Dendritic cell treated with granulocyte-macrophage colony-stimulating factor and Interleukin-4, amounts not matched to agents 40 ng/mL and 50 ng/mL, for 4 days (primary cell): ENCODE data around the gene CHIC1.
"Not testable (repeated sequence)": the region's sequence is repeated elsewhere in the genome, so short reads cannot be mapped to it uniquely, and the experiment has no call there.

Source experiments
- H3K27ac Mint-ChIP-seq: one replicate; pipeline ENCODE4 v1.8.0; 2022; ENCODE audit warnings: mild to moderate bottlenecking, mixed read lengths
- H3K27me3 Mint-ChIP-seq: one replicate; pipeline ENCODE4 v1.8.0; 2022; ENCODE audit warnings: mild to moderate bottlenecking, mixed read lengths
- H3K36me3 Mint-ChIP-seq: one replicate; pipeline ENCODE4 v1.8.0; 2022; ENCODE audit warnings: low read depth, mixed read lengths
- H3K4me1 Mint-ChIP-seq: one replicate; pipeline ENCODE4 v1.8.0; 2022; ENCODE audit warnings: low read depth, mixed read lengths
- H3K4me3 Mint-ChIP-seq: one replicate; pipeline ENCODE4 v1.8.0; 2022; ENCODE audit warnings: mild to moderate bottlenecking, moderate library complexity, mixed read lengths
- H3K9me3 Mint-ChIP-seq: one replicate; pipeline ENCODE4 v1.8.0; 2022; ENCODE audit warnings: mixed read lengths
- intact Hi-C: fragments of 100-400 bp; cut with micrococcal nuclease; formaldehyde crosslinking; loops from one replicate; pipeline ENCODE4 v1.15.0; 2022

CHIC1 gene

DNA sequence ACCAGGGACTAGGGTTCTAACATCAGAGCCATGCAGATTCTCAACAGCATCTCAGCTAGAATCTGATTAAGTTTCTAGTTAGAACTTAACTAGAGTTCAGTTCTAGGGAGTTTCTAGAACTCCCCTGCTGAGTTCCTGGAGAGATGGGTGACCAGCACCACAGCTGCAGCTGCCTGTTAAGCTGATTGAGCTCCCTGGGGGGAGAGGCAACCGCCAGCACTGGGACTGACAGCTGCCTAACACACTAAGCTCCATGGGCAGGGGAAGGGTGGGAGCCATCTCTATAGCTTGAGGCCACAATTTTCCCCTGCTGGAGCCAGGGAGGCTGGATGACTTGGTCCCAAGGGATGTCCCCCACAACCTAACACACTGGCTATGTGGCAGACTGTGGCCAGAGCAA is 84.2 kb downstream of the CHIC1 start:
- intact Hi-C loops, result no loop called here
- Mint-ChIP-seq H3K36me3 (no peaks in the 10 kb centered on the region), H3K4me1 (no peaks in the 10 kb centered on the region), H3K4me3 (no peak overlapping the region), H3K27ac (no peak overlapping the region), H3K9me3 (peaks cover 16% of the 10 kb centered on the region), H3K27me3 (no peaks in the 10 kb centered on the region)

DNA sequence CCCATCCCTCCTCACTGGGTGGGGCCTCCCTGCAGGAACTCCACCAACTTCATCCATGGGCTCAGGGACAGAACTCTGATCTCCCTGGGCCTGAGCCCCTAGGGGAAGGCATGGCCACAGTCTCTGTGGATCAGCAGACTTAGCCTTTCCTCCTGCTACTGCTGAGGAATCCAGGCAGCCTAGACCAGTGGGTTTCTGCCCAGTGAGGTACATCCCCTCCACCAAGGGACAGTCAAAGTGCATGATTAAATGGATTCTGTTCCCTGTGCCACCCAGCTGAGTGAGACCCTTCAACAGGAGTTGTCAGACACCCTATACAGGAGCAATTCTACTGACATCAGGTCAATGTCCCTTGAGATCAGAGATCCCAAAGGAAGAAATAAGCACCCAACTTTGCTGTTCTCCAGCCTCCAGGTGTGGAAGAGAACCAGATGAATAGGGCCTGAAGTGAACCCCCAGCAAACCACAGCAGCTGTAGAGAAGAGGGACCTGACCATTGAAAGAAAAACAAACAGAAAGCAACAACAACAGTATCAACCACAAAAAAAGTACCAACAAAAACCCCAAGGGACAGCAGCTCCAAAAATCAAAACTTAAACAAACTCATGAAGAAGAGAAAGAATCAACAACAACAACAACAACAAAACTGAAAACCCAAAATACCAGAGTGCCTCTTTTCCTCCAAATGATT is 84.8 kb downstream of the CHIC1 start:
- Mint-ChIP-seq H3K27ac (no peak overlapping the region), H3K9me3 (peaks cover 16% of the 10 kb centered on the region), H3K27me3 (no peaks in the 10 kb centered on the region), H3K36me3 (no peaks in the 10 kb centered on the region), H3K4me3 (no peak overlapping the region), H3K4me1 (no peaks in the 10 kb centered on the region)
- intact Hi-C loops, result no loop called here

DNA sequence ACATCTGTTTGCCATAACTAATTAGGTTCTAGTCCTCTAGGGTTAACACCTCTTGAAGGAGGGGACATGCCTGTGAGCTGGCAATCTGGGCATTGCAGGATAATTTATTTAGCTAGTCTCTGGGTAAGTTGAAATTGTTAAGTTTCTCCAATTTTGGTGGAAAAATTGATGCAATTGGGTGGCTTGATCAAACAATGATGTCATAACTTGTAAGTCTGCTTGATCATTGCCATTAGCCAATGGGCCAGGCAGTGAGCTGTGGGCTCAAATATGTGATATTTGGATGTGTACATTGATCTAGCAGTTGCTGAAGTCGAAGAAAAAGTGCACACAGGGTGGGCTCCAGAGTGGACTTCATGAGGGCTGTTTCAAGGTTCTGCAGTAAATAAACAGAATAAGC is 98.3 kb downstream of the CHIC1 start:
- H3K4me3 Mint-ChIP-seq, intact Hi-C loops, H3K27me3 Mint-ChIP-seq: not testable (repeated sequence)

DNA sequence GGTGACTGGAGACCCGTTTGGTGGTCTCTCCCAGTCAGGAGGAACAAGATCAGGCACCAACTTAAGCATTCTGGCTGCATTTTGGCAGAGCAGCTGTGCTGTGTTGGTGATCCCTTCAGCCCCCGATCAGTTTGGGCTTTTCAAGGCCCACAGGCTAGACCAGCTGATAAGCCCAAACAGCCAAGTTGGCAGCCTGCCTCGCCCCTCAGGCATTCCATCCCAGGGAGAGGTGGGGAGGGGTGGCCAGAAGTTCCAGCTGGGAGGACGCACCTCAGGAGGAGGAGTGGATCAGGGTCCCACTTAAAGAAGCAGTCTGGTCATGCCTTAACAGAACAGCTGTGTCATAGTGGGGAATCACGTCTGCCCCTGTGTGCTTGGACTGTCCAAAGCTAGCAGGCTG is 105.8 kb downstream of the CHIC1 start:
- Mint-ChIP-seq H3K27ac (no peak overlapping the region), H3K9me3 (peaks cover 41% of the 10 kb centered on the region), H3K4me3 (no peak overlapping the region), H3K36me3 (no peaks in the 10 kb centered on the region), H3K4me1 (no peaks in the 10 kb centered on the region), H3K27me3 (no peaks in the 10 kb centered on the region)
- intact Hi-C loops, result no loop called here

More for the DNA sequence above, 98.3 kb downstream of the CHIC1 start:
- H3K4me1 Mint-ChIP-seq, H3K36me3 Mint-ChIP-seq, H3K27ac Mint-ChIP-seq: not testable (repeated sequence)
- H3K9me3 Mint-ChIP-seq, result peaks cover 41% of the 10 kb centered on the region

DNA sequence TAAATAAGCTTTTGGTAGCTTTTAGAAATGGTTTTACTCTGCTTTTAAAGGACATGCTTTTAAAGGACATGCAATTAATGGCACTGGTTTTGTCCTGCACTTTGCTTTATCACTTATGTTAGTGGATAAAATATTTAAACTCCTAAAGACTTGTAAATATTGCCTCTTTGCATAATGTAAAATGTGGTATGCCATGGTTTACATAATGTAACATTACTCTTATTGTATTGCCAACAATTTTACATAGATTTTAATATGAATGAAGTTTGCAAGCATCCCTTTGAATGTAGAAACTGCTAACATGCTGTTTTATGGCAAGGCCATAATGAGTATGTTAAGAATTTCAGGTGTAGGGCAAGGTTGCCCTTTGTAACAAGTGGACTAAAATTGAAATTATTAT is 118.4 kb downstream of the CHIC1 start:
- no peak overlapping the region for H3K27ac Mint-ChIP-seq
- H3K4me3 Mint-ChIP-seq, result no peak overlapping the region
- no peaks in the 10 kb centered on the region for H3K27me3 Mint-ChIP-seq
- no peaks in the 10 kb centered on the region for H3K4me1 Mint-ChIP-seq
- H3K36me3 Mint-ChIP-seq, result no peaks in the 10 kb centered on the region
- intact Hi-C loops, result no loop called here
- H3K9me3 Mint-ChIP-seq, result peaks cover 6% of the 10 kb centered on the region

DNA sequence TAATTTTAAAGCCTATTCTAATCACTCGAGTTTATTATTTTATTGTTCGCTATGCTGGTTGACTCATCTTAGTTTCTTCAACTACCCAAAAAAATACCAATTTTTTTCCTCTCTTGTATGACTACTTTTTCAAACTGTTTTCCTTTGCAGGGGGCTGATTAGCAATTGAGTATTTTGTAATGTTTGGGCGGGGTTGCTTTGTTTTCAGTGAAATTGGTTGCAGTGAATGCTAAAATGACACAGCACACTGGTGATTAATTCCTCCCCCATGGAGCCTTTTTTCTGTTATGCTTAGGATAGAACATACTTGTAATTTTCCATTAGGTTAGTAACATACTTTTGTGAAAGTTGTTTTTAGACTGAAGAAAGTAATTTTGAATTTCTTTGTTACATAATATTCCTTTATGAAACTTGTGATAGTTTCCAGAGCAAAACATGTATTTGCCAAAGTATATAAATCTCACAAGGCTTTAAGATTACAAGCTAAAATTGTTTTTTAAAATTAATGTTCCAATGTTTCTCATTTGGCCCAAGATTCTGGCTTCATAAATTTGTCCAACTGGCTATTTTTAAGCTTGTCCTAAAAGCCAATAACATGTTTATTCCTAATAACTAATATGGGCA is 120.4 kb downstream of the CHIC1 start:
- Mint-ChIP-seq H3K9me3 (no peaks in the 10 kb centered on the region), H3K27me3 (no peaks in the 10 kb centered on the region), H3K4me3 (no peak overlapping the region), H3K27ac (no peak overlapping the region), H3K4me1 (no peaks in the 10 kb centered on the region), H3K36me3 (no peaks in the 10 kb centered on the region)
- intact Hi-C loops, result no loop called here

DNA sequence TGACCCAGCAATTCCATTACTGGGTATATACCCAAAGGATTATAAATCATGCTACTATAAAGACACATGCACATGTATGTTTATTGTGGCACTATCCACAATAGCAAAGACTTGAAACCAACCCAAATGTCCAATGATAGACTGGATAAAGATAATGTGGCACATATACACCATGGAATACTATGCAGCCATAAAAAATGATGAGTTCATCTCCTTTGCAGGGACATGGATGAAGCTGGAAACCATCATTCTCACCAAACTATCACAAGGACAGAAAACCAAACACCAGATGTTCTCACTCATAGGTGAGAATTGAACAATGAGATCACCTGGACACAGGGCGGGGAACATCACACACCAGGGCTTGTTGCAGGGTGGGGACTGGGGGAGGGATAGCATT is 144.0 kb downstream of the CHIC1 start:
- H3K36me3 Mint-ChIP-seq, H3K4me3 Mint-ChIP-seq, H3K27ac Mint-ChIP-seq, H3K4me1 Mint-ChIP-seq, H3K27me3 Mint-ChIP-seq, intact Hi-C loops: not testable (repeated sequence)
- peaks cover 19% of the 10 kb centered on the region for H3K9me3 Mint-ChIP-seq

DNA sequence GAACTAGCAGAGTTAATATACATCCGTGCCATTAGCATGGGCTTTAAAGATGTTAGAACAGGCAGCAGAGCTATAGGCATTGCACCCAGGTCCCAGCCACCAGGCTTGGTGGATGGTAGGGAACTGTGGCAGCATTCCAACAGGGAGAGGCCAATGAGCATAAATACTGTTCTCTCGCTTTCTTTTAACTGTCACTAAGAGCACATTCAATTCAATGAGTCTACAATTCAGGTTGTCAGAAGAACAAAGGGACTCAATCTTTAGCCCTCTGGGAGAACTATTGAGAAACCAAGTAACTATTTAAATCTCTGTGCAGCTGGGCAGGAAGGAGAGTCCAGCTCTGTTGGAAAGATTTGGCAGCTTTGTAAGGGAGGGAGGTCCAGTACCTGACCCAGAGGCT is 165.6 kb downstream of the CHIC1 start:
- Mint-ChIP-seq H3K4me3 (no peak overlapping the region), H3K27ac (no peak overlapping the region), H3K4me1 (no peaks in the 10 kb centered on the region), H3K27me3 (no peaks in the 10 kb centered on the region), H3K36me3 (no peaks in the 10 kb centered on the region), H3K9me3 (peaks cover 8% of the 10 kb centered on the region)
- intact Hi-C loops, result no loop called here
